GM12892 (cell line): ENCODE measurements around the gene OR6V1.

Experiments
- POLR2A ChIP-seq: IDR thresholded peaks from 2 replicates; pipeline ENCODE4 v1.6.1; 2011; ENCODE audit warnings: low read depth, low read length, control low read depth
- POLR2AphosphoS5 ChIP-seq: IDR thresholded peaks from 2 replicates; pipeline ENCODE4 v1.6.1; 2011; ENCODE audit warnings: low read depth, low read length, control low read depth

DNA sequence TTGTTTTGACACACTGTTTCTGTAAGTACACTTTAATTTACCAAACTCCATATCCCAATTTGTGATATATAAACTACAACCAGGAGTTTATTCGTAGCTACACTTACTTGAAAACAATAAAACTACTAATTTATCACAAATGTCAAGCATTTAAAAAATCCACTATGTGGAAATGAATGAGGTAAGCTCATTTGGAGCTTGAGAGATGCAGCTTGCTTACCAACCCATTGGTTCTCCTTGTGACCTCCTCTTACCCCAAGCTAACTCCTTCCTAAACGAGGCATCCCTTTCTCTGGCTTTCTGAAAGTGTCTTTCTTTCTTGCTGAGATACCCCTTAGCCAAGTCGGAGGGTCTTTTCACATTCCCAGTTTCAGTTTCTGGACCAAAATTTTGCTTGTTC, 2.5 kb downstream of the OR6V1 start:
- TF ChIP-seq POLR2A (no peak), POLR2AphosphoS5 (no peak)
